BE2C (cell line): ENCODE results near the gene SAMMSON.

Source experiments
- DNase-seq: peaks from one replicate; pipeline ENCODE4 v3.0.0-alpha.2; 2020
- H3K27me3 ChIP-seq: fragments of 250-450 bp; sonication (Bioruptor Pico); 2 replicates; pipeline ENCODE4 v1.5.1; 2020; ENCODE audit warnings: mild to moderate bottlenecking
- H3K36me3 ChIP-seq: fragments of 250-450 bp; sonication (Bioruptor Pico); 2 replicates; pipeline ENCODE4 v1.5.1; 2020; ENCODE audit warnings: mild to moderate bottlenecking
- H3K4me1 ChIP-seq: fragments of 250-450 bp; sonication (Bioruptor Pico); 2 replicates; pipeline ENCODE4 v1.5.1; 2020
- H3K4me3 ChIP-seq: 2 replicates; pipeline ENCODE4 v1.5.1; 2011; ENCODE audit warnings: low read depth, low read length
- H3K9me3 ChIP-seq: fragments of 250-450 bp; sonication (Bioruptor Pico); 2 replicates; pipeline ENCODE4 v1.5.1; 2020
- TF ChIP-seq, protein P1 (sequence below): IDR thresholded peaks from 2 replicates; pipeline ENCODE4 v1.5.1; 2012; ENCODE audit warnings: mild to moderate bottlenecking, low read depth, low read length

The SAMMSON gene

DNA sequence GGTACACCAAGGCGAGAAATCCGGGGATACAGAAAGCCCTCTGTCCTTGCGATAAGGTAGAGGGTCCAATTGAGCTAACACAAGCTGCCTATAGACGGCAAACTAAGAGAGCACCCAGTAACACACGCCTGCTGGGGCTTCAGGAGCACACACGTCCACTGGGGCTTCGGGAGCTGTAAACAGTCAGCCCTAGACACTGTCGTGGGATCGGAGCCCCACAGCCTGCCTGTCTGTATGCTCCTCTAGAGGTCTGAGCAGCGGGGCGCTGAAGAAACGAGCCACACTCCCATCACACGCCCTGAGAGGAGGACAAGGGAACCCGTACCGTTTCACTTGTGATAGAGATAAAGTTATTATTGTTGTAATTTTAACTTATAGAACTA lies 486 bp downstream of the SAMMSON start:
- TF ChIP-seq, protein P1, sequence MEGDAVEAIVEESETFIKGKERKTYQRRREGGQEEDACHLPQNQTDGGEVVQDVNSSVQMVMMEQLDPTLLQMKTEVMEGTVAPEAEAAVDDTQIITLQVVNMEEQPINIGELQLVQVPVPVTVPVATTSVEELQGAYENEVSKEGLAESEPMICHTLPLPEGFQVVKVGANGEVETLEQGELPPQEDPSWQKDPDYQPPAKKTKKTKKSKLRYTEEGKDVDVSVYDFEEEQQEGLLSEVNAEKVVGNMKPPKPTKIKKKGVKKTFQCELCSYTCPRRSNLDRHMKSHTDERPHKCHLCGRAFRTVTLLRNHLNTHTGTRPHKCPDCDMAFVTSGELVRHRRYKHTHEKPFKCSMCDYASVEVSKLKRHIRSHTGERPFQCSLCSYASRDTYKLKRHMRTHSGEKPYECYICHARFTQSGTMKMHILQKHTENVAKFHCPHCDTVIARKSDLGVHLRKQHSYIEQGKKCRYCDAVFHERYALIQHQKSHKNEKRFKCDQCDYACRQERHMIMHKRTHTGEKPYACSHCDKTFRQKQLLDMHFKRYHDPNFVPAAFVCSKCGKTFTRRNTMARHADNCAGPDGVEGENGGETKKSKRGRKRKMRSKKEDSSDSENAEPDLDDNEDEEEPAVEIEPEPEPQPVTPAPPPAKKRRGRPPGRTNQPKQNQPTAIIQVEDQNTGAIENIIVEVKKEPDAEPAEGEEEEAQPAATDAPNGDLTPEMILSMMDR: no peak
- Histone ChIP-seq H3K4me1 (peaks cover 7% of the 10 kb centered on the region), H3K36me3 (no peaks in the 10 kb centered on the region), H3K4me3 (no peak overlapping the region), H3K27me3 (no peaks in the 10 kb centered on the region), H3K9me3 (no peaks in the 10 kb centered on the region)
- DNase-seq: no peak

DNA sequence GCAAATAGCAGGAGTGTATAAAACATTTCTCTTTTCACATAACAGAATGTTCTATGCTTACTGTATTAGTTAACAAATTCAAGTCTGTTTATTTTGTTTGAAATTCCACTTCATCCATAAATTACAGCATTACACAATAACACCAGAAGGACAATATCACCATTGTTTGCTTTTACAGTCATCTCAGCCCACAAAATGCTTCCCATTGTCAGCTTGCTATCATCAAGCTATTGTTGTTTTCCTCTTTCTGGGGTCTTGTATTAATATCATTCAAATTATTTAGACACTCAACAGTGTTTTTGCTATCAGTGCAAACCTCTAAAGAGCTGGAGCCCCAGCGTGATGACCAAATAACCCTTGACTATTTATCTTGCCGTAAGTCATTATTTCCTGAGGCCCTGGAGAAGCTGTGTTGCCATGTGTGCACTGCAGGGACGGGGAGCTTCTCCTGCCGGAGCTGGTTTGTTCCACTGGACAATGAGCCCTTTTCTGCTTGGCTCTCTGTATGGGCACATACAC lies 1.1 kb downstream of the SAMMSON start:
- Histone ChIP-seq H3K27me3 (no peaks in the 10 kb centered on the region), H3K36me3 (no peaks in the 10 kb centered on the region)
- no peak for DNase-seq

DNA sequence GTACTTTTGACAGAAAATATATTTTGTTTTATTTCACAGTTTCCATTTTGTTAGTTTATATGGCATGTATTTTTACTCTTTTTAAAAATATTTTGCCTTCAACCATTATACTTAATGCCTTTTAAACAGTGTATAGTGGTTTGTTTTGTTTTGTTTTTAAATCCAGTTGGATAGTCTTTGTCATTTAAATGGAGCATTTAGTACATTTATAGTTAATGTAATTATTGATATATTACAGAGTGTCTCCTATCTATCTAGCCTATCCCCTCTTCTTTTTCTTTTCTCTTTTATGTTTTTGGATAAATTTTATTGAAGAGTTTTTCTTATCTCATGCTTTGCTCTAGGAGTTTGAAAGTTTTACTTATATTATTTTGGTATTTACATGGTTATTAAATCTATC lies 3.6 kb downstream of the SAMMSON start:
- no peaks in the 10 kb centered on the region for H3K27me3 ChIP-seq
- no peak for DNase-seq
- no peak overlapping the region for H3K4me3 ChIP-seq
- peaks cover 11% of the 10 kb centered on the region for H3K4me1 ChIP-seq
- TF ChIP-seq, protein P1: no peak
- H3K9me3 ChIP-seq: no peaks in the 10 kb centered on the region
- no peaks in the 10 kb centered on the region for H3K36me3 ChIP-seq

More for the DNA sequence above, 1.1 kb downstream of the SAMMSON start:
- Histone ChIP-seq H3K4me1 (peaks cover 11% of the 10 kb centered on the region), H3K4me3 (no peak overlapping the region), H3K9me3 (no peaks in the 10 kb centered on the region)
- TF ChIP-seq, protein P1: no peak

DNA sequence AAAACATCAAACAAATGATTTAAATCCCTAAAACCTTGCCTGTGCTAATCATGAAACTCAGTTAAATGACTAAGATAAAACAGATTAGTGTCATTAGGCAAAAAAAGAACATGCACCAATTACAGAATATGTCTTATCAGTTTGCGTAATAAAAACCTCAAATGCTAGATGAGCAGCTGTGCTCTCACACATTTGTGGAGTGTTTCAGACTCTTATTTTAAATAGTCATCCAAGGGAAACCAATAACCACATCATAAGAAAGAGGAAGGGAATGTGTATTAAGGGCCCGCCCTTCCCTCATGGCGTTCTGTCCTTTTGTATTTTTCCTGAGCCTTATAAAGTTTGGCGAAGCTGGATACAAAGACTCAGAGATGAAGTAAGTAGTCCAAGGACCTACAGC lies 6.6 kb downstream of the SAMMSON start:
- no peak overlapping the region for H3K4me3 ChIP-seq
- TF ChIP-seq, protein P1: no peak

DNA sequence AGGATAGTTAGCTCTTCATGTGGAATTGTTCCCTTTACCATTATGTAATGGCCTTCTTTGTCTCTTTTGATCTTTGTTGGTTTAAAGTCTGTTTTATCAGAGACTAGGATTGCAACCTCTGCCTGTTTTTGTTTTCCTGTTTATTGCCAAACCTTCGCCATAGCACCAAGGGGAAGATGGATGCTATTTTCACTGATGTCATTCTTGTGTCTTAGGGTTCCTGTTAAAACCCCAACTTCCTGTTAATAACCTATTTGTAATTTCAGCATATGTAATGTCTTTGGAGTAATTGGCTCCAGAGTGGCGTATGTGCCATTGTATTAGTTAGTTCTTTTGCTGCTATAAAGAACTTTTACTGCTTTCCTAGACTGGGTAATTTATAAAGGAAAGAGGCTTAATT lies 10.8 kb downstream of the SAMMSON start:
- Histone ChIP-seq H3K4me3 (no peak overlapping the region), H3K4me1 (peaks cover 10% of the 10 kb centered on the region), H3K36me3 (no peaks in the 10 kb centered on the region), H3K9me3 (no peaks in the 10 kb centered on the region), H3K27me3 (peaks cover 3% of the 10 kb centered on the region; the same call in 1 of the 2 replicates)
- TF ChIP-seq, protein P1: no peak
- DNase-seq: no peak

More for the DNA sequence above, 6.6 kb downstream of the SAMMSON start:
- no peaks in the 10 kb centered on the region for H3K9me3 ChIP-seq
- no peaks in the 10 kb centered on the region for H3K27me3 ChIP-seq
- no peak for DNase-seq
- peaks cover 11% of the 10 kb centered on the region for H3K4me1 ChIP-seq
- no peaks in the 10 kb centered on the region for H3K36me3 ChIP-seq

DNA sequence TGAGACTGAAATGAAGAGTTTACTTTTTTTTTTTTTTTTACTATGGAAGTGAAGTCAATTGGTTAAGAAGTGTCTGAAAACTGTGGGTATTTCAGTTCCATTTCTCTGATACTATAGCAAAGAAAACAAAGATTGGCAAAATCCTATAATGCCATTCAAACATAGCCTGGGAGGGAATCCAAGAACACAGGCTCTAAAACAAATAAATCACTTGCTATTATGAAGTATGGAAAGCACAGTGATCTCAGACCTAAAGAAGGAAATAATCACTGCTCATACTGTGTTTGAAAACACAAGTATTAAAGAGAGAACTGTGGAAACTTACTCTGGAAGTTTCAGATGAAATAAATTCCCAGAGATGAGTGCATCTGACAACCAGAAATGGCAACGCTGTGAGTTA lies 12.0 kb downstream of the SAMMSON start:
- no peak for DNase-seq
- no peaks in the 10 kb centered on the region for H3K36me3 ChIP-seq
- no peaks in the 10 kb centered on the region for H3K9me3 ChIP-seq
- TF ChIP-seq, protein P1: no peak
- H3K27me3 ChIP-seq: peaks cover 3% of the 10 kb centered on the region; the same call in 1 of the 2 replicates
- H3K4me1 ChIP-seq: no peaks in the 10 kb centered on the region
- no peak overlapping the region for H3K4me3 ChIP-seq
